IMR-90 (cell line): ENCODE data around the gene TEX101. TPM values are rescaled to one million over a fixed set of nuclear protein-coding genes. Genes with fewer than 3 reads are reported as not detected.

Source experiments
- ATAC-seq: fragments of 200-7000 bp; cut with Tn5 transposase; 2 replicates; pipeline ENCODE4 v1.9.1; 2020; ENCODE audit warnings: low read depth, mild to moderate bottlenecking, moderate library complexity
- BruUV-seq: library from RNA; stranded (reverse); fragments of 400-500 nt; replicated peaks from 2 replicates; lab custom pipeline; 2021; lab: Mats Ljungman, UMichigan
- CTCF ChIA-PET: fragments of 300-600 bp; formaldehyde crosslinking; extraction: SDS; loops from one replicate; lab custom pipeline; 2021; ENCODE audit warnings: antibody characterized with exemption; lab: Yijun Ruan, JAX
- POLR2A ChIA-PET: fragments of 300-600 bp; sonication (Branson Sonifier 250); formaldehyde crosslinking; loops from one replicate; lab custom pipeline; 2022; ENCODE audit warnings: antibody characterized with exemption; ENCODE audit not compliant: unreplicated experiment; lab: Charles Lee
- DNase-seq: peaks from one replicate; pipeline ENCODE4 v3.0.0; 2013
- H2AFZ ChIP-seq: replicated peaks from 2 replicates; pipeline ENCODE3; 2013; ENCODE audit warnings: low read length, mild to moderate bottlenecking; ENCODE audit not compliant: poor library complexity
- H2AK5ac ChIP-seq: 2 replicates; pipeline ENCODE4 v1.6.1; 2013; ENCODE audit warnings: low read depth, low read length, inconsistent platforms
- H2AK9ac ChIP-seq: replicated peaks from 2 replicates; pipeline ENCODE3; 2013; ENCODE audit warnings: mild to moderate bottlenecking, low read depth, low read length, moderate library complexity; ENCODE audit not compliant: poor library complexity
- H2BK120ac ChIP-seq: 2 replicates; pipeline ENCODE4 v1.6.1; 2013; ENCODE audit warnings: low read depth, low read length, inconsistent platforms
- H2BK15ac ChIP-seq: 3 replicates; pipeline ENCODE4 v1.6.1; 2013; ENCODE audit warnings: low read depth, low read length, inconsistent platforms
- H2BK20ac ChIP-seq: 2 replicates; pipeline ENCODE4 v1.6.1; 2013; ENCODE audit warnings: low read depth, mild to moderate bottlenecking, inconsistent platforms, low read length, moderate library complexity
- H2BK5ac ChIP-seq: 2 replicates; pipeline ENCODE4 v1.6.1; 2013; ENCODE audit warnings: mild to moderate bottlenecking, low read depth, low read length, inconsistent platforms; ENCODE audit not compliant: poor library complexity, severe bottlenecking
- H3K14ac ChIP-seq: replicated peaks from 2 replicates; pipeline ENCODE4 v1.6.1; 2013; ENCODE audit warnings: low read depth, low read length, inconsistent platforms
- H3K18ac ChIP-seq: 2 replicates; pipeline ENCODE4 v1.6.1; 2013; ENCODE audit warnings: low read depth, low read length, control low read depth
- H3K23ac ChIP-seq: 2 replicates; pipeline ENCODE4 v1.6.1; 2013; ENCODE audit warnings: low read depth, low read length, inconsistent platforms
- H3K27ac ChIP-seq: 2 replicates; pipeline ENCODE4 v1.5.1; 2013; ENCODE audit warnings: mild to moderate bottlenecking, control low read depth, low read length; ENCODE audit not compliant: insufficient read depth
- H3K27me3 ChIP-seq: 2 replicates; pipeline ENCODE4 v1.6.1; 2013; ENCODE audit warnings: low read length; ENCODE audit not compliant: control insufficient read depth, insufficient read depth
- H3K36me3 ChIP-seq: 2 replicates; pipeline ENCODE4 v1.6.1; 2013; ENCODE audit warnings: low read length, mixed read lengths; ENCODE audit not compliant: control insufficient read depth, insufficient read depth
- H3K4ac ChIP-seq: 2 replicates; pipeline ENCODE4 v1.6.1; 2013; ENCODE audit warnings: low read depth, low read length, inconsistent platforms
- H3K4me1 ChIP-seq: 2 replicates; pipeline ENCODE4 v1.6.1; 2013; ENCODE audit warnings: low read length, mixed read lengths; ENCODE audit not compliant: control insufficient read depth, insufficient read depth
- H3K4me2 ChIP-seq: 2 replicates; pipeline ENCODE4 v1.6.1; 2013; ENCODE audit warnings: low read depth, mild to moderate bottlenecking, control low read depth, low read length, moderate library complexity
- H3K4me3 ChIP-seq: 2 replicates; pipeline ENCODE4 v1.5.1; 2013; ENCODE audit warnings: low read depth, mild to moderate bottlenecking, control low read depth, low read length, moderate library complexity; ENCODE audit not compliant: insufficient read depth
- H3K56ac ChIP-seq: 2 replicates; pipeline ENCODE4 v1.6.1; 2013; ENCODE audit warnings: low read length, inconsistent platforms; ENCODE audit not compliant: insufficient read depth; ENCODE audit errors: extremely low read depth
- H3K79me1 ChIP-seq, 2 experiments: 2 replicates each; pipeline ENCODE4 v1.6.1; 2013; ENCODE audit warnings: low read length in 2 of 2, inconsistent platforms in 1 of 2, low read depth in 1 of 2
- H3K9ac ChIP-seq: 2 replicates; pipeline ENCODE4 v1.6.1; 2013; ENCODE audit warnings: low read depth, low read length, control low read depth
- H3K9me1 ChIP-seq: 2 replicates; pipeline ENCODE4 v1.6.1; 2013; ENCODE audit warnings: low read length, inconsistent platforms; ENCODE audit not compliant: insufficient read depth
- H3K9me3 ChIP-seq: 2 replicates; pipeline ENCODE4 v1.6.1; 2013; ENCODE audit warnings: low read length; ENCODE audit not compliant: control insufficient read depth, insufficient read depth
- H4K20me1 ChIP-seq: 2 replicates; pipeline ENCODE4 v1.6.1; 2013; ENCODE audit warnings: low read length, inconsistent platforms; ENCODE audit not compliant: insufficient read depth
- H4K5ac ChIP-seq: 2 replicates; pipeline ENCODE4 v1.6.1; 2013; ENCODE audit warnings: mild to moderate bottlenecking, low read depth, low read length, control low read depth
- H4K8ac ChIP-seq, 2 experiments: 2 replicates each; pipeline ENCODE4 v1.6.1; 2013; ENCODE audit warnings: low read depth in 2 of 2, low read length in 2 of 2, control low read depth in 1 of 2, inconsistent platforms in 1 of 2
- H4K91ac ChIP-seq: 2 replicates; pipeline ENCODE4 v1.6.1; 2013; ENCODE audit warnings: low read depth, low read length, inconsistent platforms; ENCODE audit not compliant: insufficient read depth
- BHLHE40 ChIP-seq: fragments of 150-350 bp; IDR thresholded peaks from 2 replicates; pipeline ENCODE4 v1.6.1; 2016; ENCODE audit warnings: mild to moderate bottlenecking, low read depth, low read length
- CEBPB ChIP-seq: IDR thresholded peaks from 2 replicates; pipeline ENCODE4 v1.6.1; 2012; ENCODE audit warnings: low read depth, low read length, improper control_type of control experiment
- CHD1 ChIP-seq: IDR thresholded peaks from 2 replicates; pipeline ENCODE4 v1.6.1; 2012; ENCODE audit warnings: low read depth, low read length, improper control_type of control experiment
- CTCF ChIP-seq: conservative IDR thresholded peaks from 2 replicates; pipeline ENCODE4 v1.5.1; 2012; ENCODE audit warnings: mild to moderate bottlenecking, low read depth, low read length, improper control_type of control experiment
- ELK1 ChIP-seq: fragments of 150-350 bp; IDR thresholded peaks from 2 replicates; pipeline ENCODE4 v1.6.1; 2016; ENCODE audit warnings: low read depth, mild to moderate bottlenecking, low read length, moderate library complexity, borderline replicate concordance
- FOS ChIP-seq: fragments of 150-350 bp; IDR thresholded peaks from 2 replicates; pipeline ENCODE4 v1.6.1; 2016; ENCODE audit warnings: low read depth, low read length
- MAFK ChIP-seq: IDR thresholded peaks from 2 replicates; pipeline ENCODE4 v1.6.1; 2012; ENCODE audit warnings: low read depth, low read length, improper control_type of control experiment
- MAZ ChIP-seq: IDR thresholded peaks from 2 replicates; pipeline ENCODE4 v1.6.1; 2012; ENCODE audit warnings: low read depth, mild to moderate bottlenecking, low read length, improper control_type of control experiment, moderate library complexity, borderline replicate concordance
- MXI1 ChIP-seq: IDR thresholded peaks from 2 replicates; pipeline ENCODE4 v1.6.1; 2012; ENCODE audit warnings: low read depth, mild to moderate bottlenecking, low read length, moderate library complexity, borderline replicate concordance
- NFE2L2 ChIP-seq: fragments of 150-350 bp; IDR thresholded peaks from 2 replicates; pipeline ENCODE4 v1.6.1; 2016; ENCODE audit warnings: low read depth, mild to moderate bottlenecking, low read length
- POLR2A ChIP-seq: IDR thresholded peaks from 2 replicates; pipeline ENCODE4 v1.6.1; 2012; ENCODE audit warnings: mild to moderate bottlenecking, low read depth, low read length
- RAD21 ChIP-seq: IDR thresholded peaks from 2 replicates; pipeline ENCODE4 v1.6.1; 2012; ENCODE audit warnings: low read length, improper control_type of control experiment
- RCOR1 ChIP-seq: IDR thresholded peaks from 2 replicates; pipeline ENCODE4 v1.6.1; 2012; ENCODE audit warnings: mild to moderate bottlenecking, low read length, improper control_type of control experiment; ENCODE audit not compliant: insufficient replicate concordance
- RFX5 ChIP-seq: IDR thresholded peaks from 2 replicates; pipeline ENCODE4 v1.8.0; 2012; ENCODE audit warnings: low read depth, mild to moderate bottlenecking, low read length, moderate library complexity
- SMC3 ChIP-seq: fragments of 150-350 bp; IDR thresholded peaks from 2 replicates; pipeline ENCODE4 v1.6.1; 2016; ENCODE audit warnings: low read depth, mild to moderate bottlenecking, antibody characterized with exemption, low read length, moderate library complexity
- USF2 ChIP-seq: fragments of 150-350 bp; IDR thresholded peaks from 2 replicates; pipeline ENCODE4 v1.6.1; 2017; ENCODE audit warnings: mild to moderate bottlenecking, antibody characterized with exemption, low read length, low read depth
- WGBS, 2 experiments: methylation state at CpG; one replicate each; pipeline versions ENCODE4 v1.1.5 to v1.1.7; 2013; ENCODE audit warnings: missing lambda C conversion rate in 2 of 2; ENCODE audit not compliant: insufficient read length in 1 of 2; ENCODE audit errors: extremely low coverage in 2 of 2; 5-methylcytosine and 5-hydroxymethylcytosine counted together
- dilution Hi-C: fragments of 300-500 bp; cut with HindIII; formaldehyde crosslinking; loops from one replicate; pipeline ENCODE4 v1.14.3; 2018; ENCODE audit warnings: low sequenced_read_pairs; ENCODE audit not compliant: unreplicated experiment
- in situ Hi-C: fragments of 300-500 bp; cut with MboI; formaldehyde crosslinking; loops from 3 replicates; pipeline ENCODE4 v1.14.3; 2019; ENCODE audit warnings: low sequenced_read_pairs, inconsistent platforms, mixed read lengths
- intact Hi-C: fragments of 100-400 bp; cut with micrococcal nuclease; formaldehyde crosslinking; loops from 2 replicates; pipeline ENCODE4 v1.10.0; 2022
- polyA plus RNA-seq, 3 experiments: library from polyadenylated mRNA; depleted of rRNA; stranded (reverse); fragments of >200 nt; gene quantifications; 2 replicates each; pipeline ENCODE4 v1.2.3, GENCODE V29; 2012; ENCODE audit warnings: low replicate concordance in 1 of 3
- total RNA-seq: library from RNA; depleted of rRNA; stranded (reverse); fragments of >200 nt; gene quantifications from 2 replicates; pipeline ENCODE4 v1.2.3, GENCODE V29; 2012

Gene TEX101
- total and polyA plus RNA-seq, 2 of the 4 experiments (the other 2 are of a cell fraction) = not detected

GRCh38 chr19:43380771-43381386, 33.8 kb upstream of the TEX101 start:
- BruUV-seq = no TSS peak
- Histone ChIP-seq H3K4me2 (no peak overlapping the region), H2BK20ac (no peak overlapping the region), H4K5ac (no peak overlapping the region), H3K9me3 (no peaks in the 10 kb centered on the region), H3K79me1 (no peaks in the 10 kb centered on the region), H2AK5ac (no peak overlapping the region), H3K23ac (no peak overlapping the region), H2BK15ac (no peak overlapping the region), H3K4me3 (no peak overlapping the region), H2AK9ac (no peak overlapping the region), H3K4ac (no peak overlapping the region), H3K9ac (no peak overlapping the region), H3K27ac (no peak overlapping the region), H3K14ac (no peak overlapping the region), H3K56ac (no peak overlapping the region), H4K20me1 (no peaks in the 10 kb centered on the region), H3K4me1 (no peaks in the 10 kb centered on the region), H3K9me1 (no peaks in the 10 kb centered on the region), H2AFZ (no peak overlapping the region), H2BK5ac (no peak overlapping the region), H4K91ac (no peak overlapping the region), H3K18ac (no peak overlapping the region), H3K27me3 (peaks cover 13% of the 10 kb centered on the region), H2BK120ac (no peak overlapping the region), H4K8ac (no peak overlapping the region), H3K36me3 (no peaks in the 10 kb centered on the region)
- in situ Hi-C loops (no loop called here), dilution Hi-C loops (no loop called here), intact Hi-C loops (no loop called here)
- CTCF ChIA-PET = no interaction called here
- DNase-seq (no peak), ATAC-seq (no peak)
- 27% methylated on average over 3 of the region's 4 CpGs; no CpG with 5 or more reads in 1 of the 2 experiments for WGBS, 2 experiments
- TF ChIP-seq ELK1 (no peak), BHLHE40 (no peak), MAFK (no peak), CHD1 (no peak), MAZ (no peak), RFX5 (no peak), SMC3 (no peak), NFE2L2 (no peak), CTCF (no peak), CEBPB (no peak), POLR2A (no peak), FOS (no peak), MXI1 (no peak), RCOR1 (no peak), RAD21 (no peak), USF2 (no peak)
- POLR2A ChIA-PET = no interaction called here
